Astrocyte of the spinal cord (primary cell): ENCODE results near the gene SNAPC1.

ENCODE experiments used
- DNase-seq: peaks from one replicate; pipeline ENCODE4 v3.0.0; 2011; ENCODE audit warnings: low read depth, low spot score
- H3K4me3 ChIP-seq: 2 replicates; pipeline ENCODE4 v1.5.1; 2011; ENCODE audit warnings: low read depth, mild to moderate bottlenecking, low read length, moderate library complexity
- CTCF ChIP-seq: IDR thresholded peaks from 2 replicates; pipeline ENCODE4 v1.5.1; 2012; ENCODE audit warnings: low read depth, mild to moderate bottlenecking, low read length, inconsistent platforms
- in situ Hi-C: cut with HindIII; loops from 2 replicates; pipeline ENCODE4 v1.10.0; 2017; ENCODE audit warnings: low sequenced_read_pairs

The SNAPC1 gene

GRCh38 chr14:61797309-61797708 is 35.1 kb downstream of the SNAPC1 start:
- no peak overlapping the region for H3K4me3 ChIP-seq
- in situ Hi-C loops: no loop called here
- no peak for TF ChIP-seq CTCF
- no peak for DNase-seq

- no peak overlapping the region for H3K4me3 ChIP-seq
- no peak for TF ChIP-seq CTCF
- in situ Hi-C loops: no loop called here
- no peak for DNase-seq
Observed at GRCh38 chr14:61802010-61802568, 39.9 kb downstream of the SNAPC1 start.

GRCh38 chr14:61803755-61804154 is 41.5 kb downstream of the SNAPC1 start:
- H3K4me3 ChIP-seq: no peak overlapping the region
- in situ Hi-C loops: no loop called here
- TF ChIP-seq CTCF: no peak
- no peak for DNase-seq

GRCh38 chr14:61805451-61805850 is 43.2 kb downstream of the SNAPC1 start:
- DNase-seq: no peak
- in situ Hi-C loops: no loop called here

GRCh38 chr14:61811882-61812346 is 49.7 kb downstream of the SNAPC1 start:
- no peak for TF ChIP-seq CTCF
- peak overlapping the region; percentile 47 for H3K4me3 ChIP-seq
- in situ Hi-C loops: no loop called here
- no peak for DNase-seq

More at GRCh38 chr14:61805451-61805850, 43.2 kb downstream of the SNAPC1 start:
- no peak for TF ChIP-seq CTCF
- no peak overlapping the region for H3K4me3 ChIP-seq

- H3K4me3 ChIP-seq: peak within 1 kb of the TSS; percentile 47
- in situ Hi-C loops: no loop called here
- no peak for DNase-seq
Observed at GRCh38 chr14:61812347-61813095, 50.3 kb downstream of the SNAPC1 start, which contains the start of gene SYT16. TSS of gene SYT16 (plus strand) at chr14:61812703.

More at GRCh38 chr14:61812347-61813095, 50.3 kb downstream of the SNAPC1 start, which contains the start of gene SYT16:
- no peak for TF ChIP-seq CTCF
